ENCODE data around the gene HS3ST1.
A peak's percentile ranks its signal among the peaks of the same experiment; 100 is the strongest.

The HS3ST1 gene

DNA sequence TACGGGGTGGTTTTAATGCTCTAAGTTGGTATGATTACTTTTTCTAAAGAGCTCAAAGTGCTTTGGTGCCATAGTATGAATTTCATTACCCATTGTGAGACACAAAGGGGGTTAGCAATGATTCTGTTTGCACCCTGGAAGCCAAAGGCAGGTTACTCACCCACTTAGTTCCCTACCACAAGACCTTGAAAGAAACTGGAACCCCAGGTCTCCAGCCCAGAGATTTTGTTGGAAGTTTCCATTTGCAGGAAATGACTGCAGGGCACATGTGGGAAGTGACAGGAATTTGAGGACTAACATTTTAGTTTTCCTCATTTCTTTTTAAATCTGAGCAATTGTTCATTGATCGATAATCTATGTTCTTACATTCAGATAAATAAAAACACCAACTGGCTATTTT is 1.8 kb upstream of the HS3ST1 start:
- no peak for DNase-seq

- DNase-seq: no peak
Observed at GRCh38 chr4:11429699-11430045, 978 bp upstream of the HS3ST1 start.

- DNase-seq: peak; percentile 13 to 40
Observed at GRCh38 chr4:11428899-11429698, 405 bp upstream of the HS3ST1 start.

DNA sequence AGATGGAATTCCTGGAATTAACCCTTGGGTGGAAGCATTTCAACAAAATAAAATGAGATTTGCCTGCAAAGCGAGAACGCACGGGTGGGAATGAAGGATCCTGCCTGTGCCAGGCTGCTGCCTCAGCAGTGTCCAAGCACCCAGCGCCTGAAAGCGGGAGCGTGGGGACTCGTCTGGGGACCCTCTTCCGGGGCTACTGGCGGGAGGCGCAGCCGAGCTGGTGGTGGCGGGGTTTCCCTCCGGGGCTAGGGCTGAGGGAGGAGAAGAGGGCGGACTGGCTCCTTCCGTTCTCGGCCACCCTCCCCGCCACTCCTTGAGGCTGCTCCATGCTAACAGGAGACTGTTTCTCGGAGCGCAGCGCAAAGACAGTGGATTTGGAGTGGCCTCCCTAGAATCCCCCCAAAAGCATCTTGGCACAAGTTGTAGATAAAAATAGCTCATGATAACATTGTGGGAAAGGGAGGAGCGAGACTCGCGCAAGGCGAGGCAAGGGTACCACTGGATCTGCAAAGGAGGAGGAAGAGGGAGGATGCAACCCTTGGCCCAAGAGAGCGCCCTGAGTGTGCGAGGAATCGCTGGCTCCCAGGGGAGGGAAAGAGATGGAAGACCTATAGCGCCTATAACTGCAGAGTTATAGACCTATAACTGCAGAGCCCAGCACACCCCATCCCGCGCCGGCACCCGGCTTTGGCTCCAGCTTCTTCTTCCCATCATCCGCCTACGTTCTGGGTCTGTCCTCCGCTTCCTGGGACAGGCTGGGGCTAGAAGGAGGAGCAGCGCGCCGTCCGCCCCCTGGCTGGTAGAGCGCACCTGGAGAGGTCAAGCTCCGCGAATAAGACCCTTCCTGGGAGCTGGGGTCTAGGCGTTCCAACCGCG is 1.3 kb downstream of the HS3ST1 start:
- DNase-seq: no peak

GRCh38 chr4:11426731-11427120 is 2.0 kb downstream of the HS3ST1 start:
- DNase-seq: no peak

DNA sequence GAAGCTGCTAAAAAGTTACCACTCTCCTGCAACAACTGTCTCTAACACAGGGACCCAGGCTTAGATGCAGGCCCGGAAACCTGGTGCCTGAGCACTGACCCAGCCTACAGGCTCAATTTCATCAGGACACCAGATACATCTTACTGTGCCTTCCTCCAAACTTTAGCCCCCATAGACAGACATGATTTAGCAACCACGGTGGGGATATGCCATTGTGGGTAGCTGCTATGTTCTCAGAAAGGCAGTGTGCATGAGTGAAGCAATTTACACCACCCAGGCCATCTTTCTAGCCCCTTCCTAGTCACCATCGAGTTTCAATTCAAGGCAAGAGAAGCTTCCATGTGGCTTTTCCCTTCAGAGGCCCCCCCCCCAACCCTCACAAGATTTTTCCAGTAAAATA is 2.7 kb downstream of the HS3ST1 start:
- DNase-seq: no peak

DNA sequence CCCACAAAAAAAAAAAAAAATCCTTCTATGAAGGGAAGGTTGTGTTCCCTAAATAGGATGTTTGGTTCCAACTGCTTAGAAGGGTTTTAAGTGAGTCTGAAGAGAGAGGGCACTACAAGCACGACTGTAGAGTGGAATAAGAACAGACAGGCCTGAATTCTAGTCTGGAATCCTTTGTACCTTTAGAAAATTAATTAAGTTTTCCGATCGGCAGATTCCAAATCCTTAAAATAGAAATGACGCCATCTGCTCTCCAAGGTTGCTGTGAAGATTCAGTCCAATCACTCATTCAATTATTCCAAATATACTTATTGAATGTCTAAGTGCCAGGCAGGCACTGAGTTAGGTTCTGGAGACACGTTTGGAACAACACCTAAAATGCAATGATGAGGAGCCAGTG is 3.8 kb downstream of the HS3ST1 start:
- DNase-seq: no peak

DNA sequence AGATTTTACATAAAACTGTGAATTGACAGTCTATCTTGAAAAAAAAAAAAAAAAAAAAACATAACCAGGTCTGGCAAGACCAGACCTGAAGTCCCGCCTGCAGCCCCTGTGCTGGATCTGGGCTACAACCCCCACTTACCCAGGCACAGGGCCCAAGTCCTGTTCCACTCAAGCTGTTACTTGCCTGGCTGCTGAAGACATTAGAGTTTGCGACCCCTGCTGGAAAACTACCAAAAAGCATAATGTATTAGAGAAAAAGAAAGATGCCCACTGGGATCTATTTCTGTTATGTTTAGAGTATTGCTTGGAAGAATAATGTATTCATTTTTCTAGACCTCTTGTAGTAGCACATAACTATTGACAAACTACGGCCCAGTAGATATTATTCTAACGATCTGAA is 4.7 kb downstream of the HS3ST1 start:
- no peak for DNase-seq

GRCh38 chr4:11423465-11423864 is 5.2 kb downstream of the HS3ST1 start:
- no peak for DNase-seq

- no peak for DNase-seq
Observed at GRCh38 chr4:11421116-11421515, 7.6 kb downstream of the HS3ST1 start.

GRCh38 chr4:11420327-11420726 is 8.4 kb downstream of the HS3ST1 start:
- no peak for DNase-seq

- peak in 1 of 2 experiments; percentile 7 for DNase-seq
Observed at GRCh38 chr4:11418610-11419009, 10.1 kb downstream of the HS3ST1 start.

DNA sequence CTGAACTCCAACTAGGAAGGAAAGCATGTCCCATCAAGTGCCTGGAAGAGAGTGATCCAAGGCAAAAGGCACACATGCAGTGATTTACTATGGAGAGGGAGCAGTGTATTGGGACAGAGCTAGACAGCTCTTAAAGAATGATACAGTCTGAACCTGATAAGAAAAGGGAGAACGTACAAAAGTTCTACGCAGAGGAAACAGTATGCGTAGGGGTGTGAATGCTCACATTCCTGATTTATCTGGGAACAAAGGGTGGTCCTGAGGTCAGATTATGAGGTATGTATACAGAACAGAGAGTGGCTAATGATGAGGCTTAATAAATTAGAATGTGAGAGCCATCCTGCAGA is 12.0 kb downstream of the HS3ST1 start:
- no peak for DNase-seq

GRCh38 chr4:11416071-11416766 is 12.5 kb downstream of the HS3ST1 start:
- no peak for DNase-seq

DNA sequence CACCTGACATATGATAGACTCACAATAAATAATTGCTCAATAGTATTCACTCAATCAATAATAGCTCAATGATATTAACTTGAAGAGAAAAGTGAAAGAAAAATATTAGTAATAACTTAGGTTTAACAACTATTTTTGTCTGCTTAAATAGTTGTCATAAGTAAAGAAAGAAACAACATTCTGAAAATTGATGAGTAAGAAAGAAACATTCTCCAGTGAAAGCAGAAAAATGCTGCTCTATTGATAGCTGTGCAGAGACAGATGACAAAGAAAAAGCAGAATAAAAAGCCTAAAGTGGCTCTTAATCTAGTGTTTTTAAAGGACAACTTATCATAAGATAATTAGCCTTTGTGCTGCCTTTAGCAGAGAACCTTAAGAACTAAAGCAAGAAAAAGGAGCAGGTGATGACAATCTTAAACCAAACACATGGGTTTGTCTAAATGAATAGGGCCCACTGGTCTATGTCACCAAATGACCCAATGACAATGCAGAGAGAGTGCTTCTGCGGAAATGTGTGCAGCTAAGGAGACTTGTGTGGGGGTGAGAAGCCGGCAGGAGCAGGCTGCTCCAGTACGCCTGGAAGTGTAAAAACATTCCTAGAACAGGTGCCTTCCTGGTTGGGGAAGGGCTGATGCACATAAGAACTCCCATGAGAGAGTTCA is 13.2 kb downstream of the HS3ST1 start:
- DNase-seq: no peak

DNA sequence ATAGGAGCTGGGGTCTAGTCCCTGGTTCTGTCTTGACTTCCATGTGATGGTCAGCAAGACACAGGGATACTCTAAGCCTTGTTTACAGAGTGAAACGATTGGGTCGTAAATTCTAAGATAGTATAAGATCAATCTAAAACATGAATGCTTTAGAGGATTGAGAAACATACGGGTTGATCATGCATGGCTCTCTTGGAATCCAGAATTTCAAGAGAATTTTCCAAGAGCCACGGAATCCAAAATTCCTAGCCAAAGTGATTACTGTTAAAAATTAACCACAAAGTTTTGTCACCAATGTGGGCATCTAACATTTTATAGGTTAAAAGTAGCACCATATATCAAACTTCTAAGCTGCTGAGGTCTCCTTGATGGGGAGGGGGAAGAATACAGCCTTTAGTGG is 16.5 kb downstream of the HS3ST1 start:
- no peak for DNase-seq

- DNase-seq: no peak
Observed at GRCh38 chr4:11409632-11410031, 19.1 kb downstream of the HS3ST1 start.

GRCh38 chr4:11408233-11408967 is 20.3 kb downstream of the HS3ST1 start:
- DNase-seq: no peak

- DNase-seq: no peak
Observed at GRCh38 chr4:11407551-11407950, 21.1 kb downstream of the HS3ST1 start.

- no peak for DNase-seq
Observed at GRCh38 chr4:11404431-11404830, 24.3 kb downstream of the HS3ST1 start.

GRCh38 chr4:11402192-11402591 is 26.5 kb downstream of the HS3ST1 start:
- DNase-seq: no peak

DNA sequence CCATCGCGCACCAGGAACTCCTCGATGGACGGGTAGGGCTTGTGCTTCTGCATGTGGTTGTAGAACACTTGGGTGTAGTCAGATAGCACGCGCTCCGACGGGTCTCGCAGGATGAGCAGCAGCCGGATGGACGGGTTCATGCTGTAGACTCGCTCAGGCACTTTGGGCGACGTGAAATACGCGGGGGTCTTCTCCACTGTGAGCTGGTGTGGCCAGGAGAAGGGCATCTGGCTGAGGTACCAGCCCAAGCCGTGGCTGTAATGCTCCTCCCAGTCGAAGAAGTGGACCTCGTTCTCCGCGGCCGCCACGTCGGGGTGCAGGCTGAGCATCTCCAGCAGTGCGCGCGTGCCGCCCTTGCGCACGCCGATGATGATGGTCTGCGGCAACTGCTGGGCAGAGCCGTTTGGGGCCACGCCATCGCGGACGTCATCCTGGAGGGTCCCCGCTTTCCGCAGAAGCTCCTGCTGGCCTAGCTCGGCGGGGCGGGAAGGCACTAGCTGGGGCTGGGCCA is 29.2 kb downstream of the HS3ST1 start:
- no peak for DNase-seq

Measured in stimulated activated CD4-positive, alpha-beta T cell treated with anti-CD3 and anti-CD28 coated beads, Interleukin-4, amount 100 ng/mL, for 4 hours (primary cell).